Activated CD4-positive, alpha-beta T cell treated with anti-CD3 and anti-CD28 coated beads for 1 hour (primary cell): ENCODE data around the gene HYAL3.
A peak's percentile ranks its signal among the peaks of the same experiment; 100 is the strongest.

ENCODE experiments used
- DNase-seq: peaks from one replicate; pipeline ENCODE4 v3.0.0-alpha.2; 2020

The HYAL3 gene, protein sequence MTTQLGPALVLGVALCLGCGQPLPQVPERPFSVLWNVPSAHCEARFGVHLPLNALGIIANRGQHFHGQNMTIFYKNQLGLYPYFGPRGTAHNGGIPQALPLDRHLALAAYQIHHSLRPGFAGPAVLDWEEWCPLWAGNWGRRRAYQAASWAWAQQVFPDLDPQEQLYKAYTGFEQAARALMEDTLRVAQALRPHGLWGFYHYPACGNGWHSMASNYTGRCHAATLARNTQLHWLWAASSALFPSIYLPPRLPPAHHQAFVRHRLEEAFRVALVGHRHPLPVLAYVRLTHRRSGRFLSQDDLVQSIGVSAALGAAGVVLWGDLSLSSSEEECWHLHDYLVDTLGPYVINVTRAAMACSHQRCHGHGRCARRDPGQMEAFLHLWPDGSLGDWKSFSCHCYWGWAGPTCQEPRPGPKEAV

DNA sequence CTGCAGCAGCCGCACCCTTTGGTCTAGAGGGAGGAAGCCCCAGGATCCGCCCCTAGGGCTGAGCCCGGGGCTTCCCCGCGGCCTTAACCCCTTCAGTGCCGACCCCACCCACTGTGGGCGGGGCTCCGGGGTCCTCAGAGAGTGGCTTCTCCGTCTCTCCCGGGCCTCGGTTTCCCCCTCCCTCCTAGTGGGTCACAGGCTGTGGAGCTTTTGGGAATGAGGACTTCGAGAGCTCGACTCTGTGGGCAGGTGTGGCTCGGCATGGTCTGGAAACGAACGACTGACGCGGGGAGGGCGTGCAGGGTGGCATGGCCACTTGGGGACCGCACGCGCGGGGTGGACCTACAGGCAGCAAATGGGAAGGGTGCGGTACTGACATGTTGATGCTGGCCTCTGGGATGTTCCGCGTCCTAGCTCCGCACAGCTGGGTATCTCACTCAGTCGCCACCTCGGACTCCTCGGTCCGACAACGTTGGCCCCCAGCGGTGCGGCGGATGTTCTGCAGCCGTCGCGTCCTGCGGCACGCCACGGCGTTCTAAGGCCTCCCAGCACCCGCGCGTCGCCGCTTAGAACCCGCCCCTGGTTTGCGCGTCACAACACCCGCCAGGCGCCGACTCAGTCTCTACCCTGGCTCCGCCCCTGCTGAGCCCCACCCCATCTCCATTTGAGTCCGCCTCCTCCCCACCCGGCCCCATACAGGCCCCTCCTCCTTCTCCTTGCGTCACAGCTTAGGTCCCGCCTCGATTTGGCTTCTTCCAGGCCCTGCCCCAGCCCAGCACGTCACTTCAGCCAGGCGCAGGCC is at the start of gene HYAL3, which contains the start of gene NAA80:
Gene HYAL3, minus strand, starts transcription at position 570 of the 802 bp plus-strand sequence. CDS start 3,803 bp downstream, outside the sequence.
Gene NAA80, minus strand, starts transcription at position 570 of the 802 bp plus-strand sequence. CDS start 1,942 bp downstream, outside the sequence.
- DNase-seq: peak; percentile 99

DNA sequence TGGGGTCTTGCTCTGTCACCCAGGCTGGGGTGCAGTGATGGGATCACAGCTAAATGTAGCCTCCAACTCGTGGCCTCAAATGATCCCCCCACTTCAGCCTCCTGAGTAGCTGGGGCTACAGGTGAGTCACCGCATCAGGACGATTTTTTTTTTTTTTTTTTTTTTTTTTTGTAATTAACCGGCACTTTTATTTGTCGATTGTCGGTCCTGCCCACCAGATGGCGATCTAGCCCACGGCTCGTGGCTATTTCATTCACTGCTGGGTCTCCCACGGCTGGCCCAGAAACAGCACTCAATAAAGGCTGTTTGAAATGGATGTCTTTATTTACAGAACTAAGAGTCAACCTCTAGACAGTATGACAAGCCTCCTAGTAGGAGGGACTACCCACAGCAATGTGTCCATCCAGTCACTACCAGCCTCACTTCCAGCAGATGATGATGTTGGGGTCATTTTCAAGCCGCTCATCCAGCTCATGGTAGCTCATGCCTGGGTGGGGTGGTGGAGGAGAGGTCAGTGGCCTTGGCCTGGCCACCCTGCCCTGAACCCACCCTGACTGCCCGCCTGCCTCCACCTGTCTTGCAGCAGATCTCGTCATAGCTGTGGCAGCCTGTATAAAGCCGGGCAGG is 48.1 kb upstream of the HYAL3 start:
- peak; percentile 72 for DNase-seq

DNA sequence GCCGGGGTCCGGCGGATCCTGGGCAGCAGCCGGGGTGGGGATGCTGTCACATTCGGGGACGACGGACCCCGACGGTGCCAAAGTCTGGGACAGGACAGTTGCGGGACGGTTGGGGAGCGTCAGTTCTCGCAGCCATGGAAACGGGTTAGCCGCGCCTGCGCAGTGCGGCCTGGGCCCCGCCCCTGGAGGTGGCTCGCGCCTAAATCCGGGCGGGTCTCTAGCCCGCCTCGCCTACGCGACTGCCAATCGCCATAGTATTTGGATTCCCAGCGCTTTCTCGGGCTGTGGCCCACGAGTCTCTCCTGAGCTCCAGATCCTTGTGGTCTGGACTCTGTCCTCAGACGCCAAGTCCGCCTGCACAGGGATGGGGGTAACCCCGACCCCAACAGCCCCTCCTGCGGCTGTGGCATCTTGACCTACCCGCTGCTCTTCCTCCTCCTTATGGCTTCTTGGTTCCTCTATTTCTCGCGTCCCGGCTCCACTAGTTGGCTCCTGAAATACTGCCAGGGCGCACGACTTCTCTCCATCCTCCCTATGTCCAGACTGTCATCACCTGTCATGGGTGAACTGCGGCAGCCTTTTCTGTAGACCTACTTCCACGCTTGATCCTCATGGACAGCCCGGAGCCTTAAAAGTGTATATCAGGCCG is 46.5 kb upstream of the HYAL3 start, which contains the start of gene ZMYND10:
Gene ZMYND10, minus strand, starts transcription at position 147 of the 649 bp plus-strand sequence. CDS start 153 bp downstream, outside the sequence.
- DNase-seq: peak; percentile 66

DNA sequence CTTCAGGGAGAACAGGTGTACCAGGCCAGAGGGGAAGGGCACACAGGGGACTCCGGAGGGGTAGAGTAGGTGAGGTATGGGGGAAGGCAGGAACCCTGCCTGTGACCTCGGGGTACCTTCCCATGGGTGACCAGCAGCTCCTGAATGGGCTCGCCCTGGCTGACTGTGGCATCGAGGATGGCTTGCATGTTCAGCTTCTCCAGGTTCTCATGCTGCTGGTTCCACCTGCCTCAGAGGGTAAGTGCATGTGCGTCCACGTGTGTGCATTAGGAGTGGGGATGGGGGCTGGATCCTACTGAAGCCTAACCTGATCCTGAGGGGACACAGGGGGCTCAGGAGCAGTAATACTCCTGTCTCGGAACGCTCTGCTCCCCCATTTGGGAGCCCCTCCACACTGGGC is 45.8 kb upstream of the HYAL3 start:
- no peak for DNase-seq

DNA sequence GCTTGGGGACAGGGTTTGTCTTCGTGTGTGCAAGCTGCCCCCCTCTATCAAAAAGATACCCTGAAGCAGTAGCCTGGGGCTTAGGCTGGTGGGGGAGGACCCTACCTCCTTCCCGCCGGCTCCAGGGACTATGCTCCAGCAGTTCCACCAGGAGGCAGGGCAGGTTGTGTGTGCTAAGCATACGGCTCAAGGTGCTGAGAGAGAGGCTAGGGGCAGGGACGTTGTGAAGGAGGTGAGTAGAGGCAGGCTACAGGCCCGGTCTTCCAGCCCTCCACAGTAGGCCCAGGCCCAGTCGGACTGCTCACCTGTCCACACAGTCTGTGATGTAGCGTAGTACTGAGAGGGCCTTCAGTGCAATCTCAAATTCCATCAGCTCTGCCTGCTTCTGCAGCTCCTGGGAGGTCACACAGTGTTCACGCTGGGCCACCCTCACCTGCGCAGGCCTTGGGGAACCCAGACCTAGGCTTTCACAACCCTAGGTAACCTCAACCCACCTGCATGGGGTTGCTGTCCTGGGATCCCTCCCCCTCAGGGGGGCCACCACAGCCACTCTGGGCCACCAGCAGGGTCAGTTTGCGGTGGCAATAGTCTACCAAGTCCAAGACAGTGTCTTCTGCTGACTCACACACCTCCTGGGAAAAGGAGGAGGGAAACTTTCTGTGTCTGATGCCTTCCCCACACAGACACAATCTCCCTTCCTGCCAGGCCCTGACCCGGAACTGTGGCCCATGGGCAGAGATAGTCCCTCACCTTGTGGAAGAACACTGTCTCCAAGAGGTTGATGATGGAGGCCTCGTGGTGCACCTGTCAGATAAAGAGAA is 43.8 kb upstream of the HYAL3 start:
- no peak for DNase-seq

DNA sequence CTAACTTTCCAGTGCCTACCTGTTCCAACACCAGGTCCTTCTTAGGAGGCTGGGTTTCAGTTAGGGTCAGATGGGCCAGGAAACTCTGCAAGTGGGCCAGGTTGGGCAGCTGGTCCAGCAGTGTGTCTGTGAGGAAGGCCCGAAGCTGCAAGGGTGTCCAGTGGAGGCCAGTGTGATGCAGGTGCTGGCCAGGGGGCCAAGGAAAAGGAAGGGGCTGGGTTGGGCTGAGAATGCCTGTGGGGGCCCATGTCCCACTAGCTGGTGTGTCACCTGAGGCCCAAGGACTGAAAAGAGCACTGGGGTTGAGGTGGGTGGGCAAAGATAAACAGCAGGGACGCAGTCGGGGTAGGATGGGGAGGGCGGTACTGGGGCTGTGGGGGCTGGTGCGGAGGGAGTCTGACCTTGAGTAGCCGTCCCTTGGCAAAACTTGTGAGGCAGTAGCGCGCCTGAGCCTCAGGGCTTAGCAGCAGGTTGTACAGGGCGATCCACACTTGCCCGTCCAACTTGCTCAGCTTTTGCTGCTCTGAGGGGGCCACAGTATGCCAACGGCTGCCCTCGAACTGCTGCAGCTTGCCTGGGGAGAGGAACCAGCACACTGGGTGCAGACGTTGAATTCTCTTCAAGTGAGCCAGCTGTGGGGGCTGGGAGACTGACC is 42.9 kb upstream of the HYAL3 start:
- no peak for DNase-seq

DNA sequence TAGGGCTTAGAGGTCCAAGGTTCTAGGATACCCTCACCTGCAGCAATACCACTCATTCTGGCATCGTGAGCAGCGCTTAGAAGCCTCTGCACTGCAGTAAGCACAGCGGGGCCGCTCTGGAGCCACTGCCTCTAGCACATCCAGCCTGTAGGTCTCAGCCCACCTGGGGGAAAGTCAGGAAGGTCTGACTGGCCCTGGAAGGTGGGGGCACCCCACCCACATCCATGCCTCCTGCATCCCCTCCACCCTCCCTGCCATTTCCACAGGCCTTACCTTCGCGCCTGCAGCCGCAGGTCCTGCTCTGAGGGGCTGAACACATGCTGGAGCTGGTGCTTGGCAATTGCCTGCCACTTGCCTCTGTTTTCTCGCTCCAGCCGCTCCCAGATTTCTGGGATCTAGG is 42.3 kb upstream of the HYAL3 start:
- no peak for DNase-seq

DNA sequence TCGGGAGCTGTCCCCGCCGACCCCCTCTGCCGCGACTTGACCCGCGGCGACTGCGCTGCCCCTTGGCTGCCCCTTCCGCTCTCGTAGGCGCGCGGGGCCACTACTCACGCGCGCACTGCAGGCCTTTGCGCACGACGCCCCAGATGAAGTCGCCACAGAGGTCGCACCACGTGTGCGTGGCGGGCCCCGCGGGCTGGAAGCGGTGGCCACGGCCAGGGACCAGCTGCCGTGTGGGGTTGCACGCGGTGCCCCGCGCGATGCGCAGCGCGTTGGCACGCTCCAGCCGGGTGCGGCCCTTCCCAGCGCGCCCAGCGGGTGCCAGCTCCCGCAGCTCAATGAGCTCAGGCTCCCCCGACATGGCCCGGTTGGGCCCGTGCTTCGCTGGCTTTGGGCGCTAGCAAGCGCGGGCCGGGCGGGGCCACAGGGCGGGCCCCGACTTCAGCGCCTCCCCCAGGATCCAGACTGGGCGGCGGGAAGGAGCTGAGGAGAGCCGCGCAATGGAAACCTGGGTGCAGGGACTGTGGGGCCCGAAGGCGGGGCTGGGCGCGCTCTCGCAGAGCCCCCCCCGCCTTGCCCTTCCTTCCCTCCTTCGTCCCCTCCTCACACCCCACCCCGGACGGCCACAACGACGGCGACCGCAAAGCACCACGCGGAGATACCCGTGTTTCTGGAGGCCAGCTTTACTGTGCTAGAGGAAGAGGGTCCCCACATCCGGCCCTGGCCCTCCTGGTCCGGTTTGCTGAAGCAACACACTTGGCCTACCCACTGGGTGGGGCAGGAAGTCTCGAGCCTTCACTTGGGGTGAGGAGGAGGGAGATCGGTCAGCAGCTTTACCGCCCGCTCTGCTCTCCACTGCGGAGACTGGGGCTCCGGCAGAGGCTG is 41.5 kb upstream of the HYAL3 start, which contains the start of gene RASSF1:
Gene RASSF1, minus strand, starts transcription at position 389 of the 882 bp plus-strand sequence. Its CDS starts 31 bp downstream, at position 358.
- DNase-seq: no peak

DNA sequence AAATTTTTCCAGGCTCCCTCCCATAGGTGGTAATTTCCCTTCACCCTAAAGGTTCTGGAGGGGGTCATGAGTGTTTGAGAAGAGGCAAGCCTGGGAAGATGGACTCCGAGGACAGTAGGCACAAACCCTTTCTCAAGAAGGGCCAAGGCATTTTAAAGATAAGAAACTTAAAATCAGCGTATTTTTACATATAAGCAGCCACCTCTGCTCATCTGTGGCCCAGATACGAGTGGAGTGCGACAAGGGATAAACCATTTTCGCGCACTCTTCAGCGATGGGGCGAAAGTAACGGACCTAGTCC is 40.9 kb upstream of the HYAL3 start:
- no peak for DNase-seq

DNA sequence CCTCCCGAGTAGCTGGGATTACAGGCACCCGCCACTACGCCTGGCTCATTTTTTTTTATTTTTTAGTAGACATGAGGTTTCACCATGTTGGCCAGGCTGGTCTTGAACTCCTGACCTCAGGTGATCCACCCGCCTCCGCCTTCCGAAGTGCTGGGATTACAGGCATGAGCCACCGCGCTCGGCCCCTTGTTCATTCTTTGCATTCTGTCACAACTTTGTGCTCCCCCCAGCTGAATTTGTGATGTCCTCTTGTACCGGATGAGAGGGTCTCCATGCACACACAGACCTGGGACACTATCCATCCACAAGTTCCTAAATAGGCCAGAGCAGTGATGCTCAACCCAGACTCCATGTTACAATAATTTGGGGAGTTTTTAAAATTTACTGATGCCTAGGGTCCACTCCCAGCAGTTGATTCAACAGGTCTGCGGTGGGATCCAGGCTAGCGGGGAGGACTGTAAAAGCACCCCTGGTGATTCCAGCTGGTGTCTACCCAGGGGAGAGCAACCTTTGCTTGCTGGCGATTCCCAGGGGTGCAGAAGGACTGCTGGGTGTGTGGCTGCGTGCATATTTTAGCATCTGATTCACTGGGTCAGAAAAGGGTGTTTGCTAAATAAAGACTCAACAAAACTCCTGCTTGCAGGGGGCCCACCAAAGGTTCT is 40.4 kb upstream of the HYAL3 start:
- no peak for DNase-seq

DNA sequence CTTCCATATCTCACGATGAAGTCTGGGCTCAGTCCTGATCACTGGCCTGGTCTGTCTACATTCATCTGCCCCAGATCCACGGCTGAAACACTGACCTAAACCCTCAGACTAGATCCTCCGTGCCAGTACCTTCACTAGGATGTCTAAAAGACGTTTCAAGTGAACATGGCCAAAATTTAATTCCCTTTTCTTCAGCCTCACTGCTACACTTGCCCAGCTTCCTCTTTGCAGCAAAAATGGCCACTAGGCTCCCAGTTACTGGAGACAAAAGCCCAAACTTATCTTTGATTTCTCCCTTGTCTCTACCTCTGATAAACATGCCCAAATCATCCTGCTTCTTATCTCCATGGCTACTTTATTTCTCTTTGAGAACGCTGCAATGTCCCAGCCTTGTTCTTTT is 39.8 kb upstream of the HYAL3 start:
- DNase-seq: no peak

DNA sequence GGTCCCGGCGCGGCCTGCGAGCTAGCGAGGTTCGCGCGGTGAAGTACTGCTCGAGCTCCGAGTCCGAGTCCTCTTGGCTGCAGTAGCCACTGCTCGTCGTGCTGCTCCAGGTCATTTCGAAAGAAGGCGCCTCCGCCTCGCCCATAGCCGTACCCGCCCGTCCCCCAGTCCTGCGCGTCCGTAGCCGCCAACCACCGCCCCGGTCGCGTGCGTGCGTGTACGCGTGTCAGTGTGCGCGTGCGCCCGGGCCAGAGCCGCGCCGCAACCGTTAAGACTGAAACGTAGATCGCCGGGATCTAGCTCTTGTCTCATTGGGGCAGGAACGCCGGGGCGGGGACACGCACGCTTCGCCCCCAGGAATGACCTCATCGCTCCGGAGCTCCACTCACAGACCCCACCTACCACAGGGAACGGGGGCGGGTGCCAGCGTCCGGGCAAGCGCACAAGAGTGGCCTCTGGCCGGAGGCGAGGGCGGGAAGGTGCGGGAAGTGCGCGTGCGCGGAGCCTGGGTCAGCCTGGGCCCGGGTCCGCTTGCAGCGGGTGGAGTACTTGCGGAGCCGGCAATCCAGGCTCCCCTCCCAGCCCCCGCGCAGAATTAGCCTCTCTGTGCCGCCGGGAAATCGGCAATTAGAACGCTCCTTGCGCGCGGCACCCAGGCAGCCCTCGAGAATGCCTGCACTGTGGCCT is 38.1 kb upstream of the HYAL3 start:
- DNase-seq: peak; percentile 87

DNA sequence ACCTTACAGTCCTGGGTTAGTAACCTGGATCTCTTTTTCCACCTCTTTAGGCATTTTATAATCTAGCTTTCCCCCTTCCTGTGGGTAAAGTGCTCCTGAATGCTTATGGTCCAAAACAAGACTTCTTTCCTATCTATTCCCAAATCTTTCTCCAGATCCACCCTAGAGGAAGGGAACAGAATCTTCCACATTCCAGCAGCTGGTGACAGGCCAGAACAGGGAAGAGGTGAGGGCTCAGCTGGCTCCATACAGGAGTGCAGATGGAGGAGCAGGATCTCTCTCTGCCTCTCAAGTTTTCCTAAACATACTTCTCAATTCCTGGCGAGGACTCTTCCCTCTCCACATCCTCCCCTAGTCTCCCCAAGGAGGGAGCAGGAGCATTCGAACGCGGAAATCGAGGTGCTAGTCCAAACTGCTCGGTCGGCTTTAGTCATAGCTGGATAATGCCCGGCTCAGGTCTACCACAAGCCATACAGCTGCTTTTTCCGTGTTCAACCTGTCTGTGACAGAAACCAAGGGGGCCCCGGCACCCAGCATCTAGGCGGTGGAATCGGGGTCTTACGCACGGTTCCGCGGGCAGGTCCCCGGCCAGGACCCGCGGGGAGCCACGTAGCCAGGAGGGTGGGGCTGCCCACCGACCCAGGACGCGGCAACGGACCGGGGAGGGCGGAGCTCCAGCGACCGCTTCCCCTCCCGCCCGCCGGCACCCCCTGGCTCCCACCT is 37.4 kb upstream of the HYAL3 start:
- no peak for DNase-seq

DNA sequence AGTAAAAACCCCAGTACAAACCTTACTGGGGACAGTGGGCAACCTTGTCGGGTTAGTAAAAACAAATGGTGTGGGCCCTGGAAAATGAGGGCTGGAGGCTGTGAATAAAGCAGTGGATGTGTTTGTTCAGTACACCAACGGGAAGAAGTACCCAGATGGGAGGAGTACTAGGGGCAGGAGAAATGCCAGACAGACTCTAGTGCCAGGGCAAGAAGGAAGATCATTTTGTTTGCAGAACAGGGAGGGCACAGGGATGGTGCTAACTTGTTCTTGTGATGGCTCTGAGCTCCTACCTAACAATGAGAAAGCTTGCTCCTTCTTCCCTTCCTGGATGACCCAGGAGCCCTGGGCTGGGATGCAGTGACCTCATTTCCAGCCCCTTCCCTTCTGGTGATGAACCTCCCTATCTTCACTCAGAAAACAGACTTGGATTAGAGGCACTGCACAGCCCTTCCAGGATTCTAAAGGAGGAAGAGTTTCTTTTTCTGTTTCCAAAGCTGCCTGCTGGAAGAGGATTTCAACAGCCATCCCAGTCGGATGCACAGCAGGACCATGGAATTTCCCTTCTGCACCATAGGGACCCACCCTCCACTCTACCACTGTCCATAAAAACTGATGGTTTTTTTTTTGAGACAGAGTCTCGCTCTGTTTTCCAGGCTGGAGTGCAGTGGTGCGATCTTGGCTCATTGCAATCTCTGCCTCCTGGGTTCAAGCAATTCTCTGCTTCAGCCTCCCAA is 35.3 kb upstream of the HYAL3 start:
- DNase-seq: no peak

DNA sequence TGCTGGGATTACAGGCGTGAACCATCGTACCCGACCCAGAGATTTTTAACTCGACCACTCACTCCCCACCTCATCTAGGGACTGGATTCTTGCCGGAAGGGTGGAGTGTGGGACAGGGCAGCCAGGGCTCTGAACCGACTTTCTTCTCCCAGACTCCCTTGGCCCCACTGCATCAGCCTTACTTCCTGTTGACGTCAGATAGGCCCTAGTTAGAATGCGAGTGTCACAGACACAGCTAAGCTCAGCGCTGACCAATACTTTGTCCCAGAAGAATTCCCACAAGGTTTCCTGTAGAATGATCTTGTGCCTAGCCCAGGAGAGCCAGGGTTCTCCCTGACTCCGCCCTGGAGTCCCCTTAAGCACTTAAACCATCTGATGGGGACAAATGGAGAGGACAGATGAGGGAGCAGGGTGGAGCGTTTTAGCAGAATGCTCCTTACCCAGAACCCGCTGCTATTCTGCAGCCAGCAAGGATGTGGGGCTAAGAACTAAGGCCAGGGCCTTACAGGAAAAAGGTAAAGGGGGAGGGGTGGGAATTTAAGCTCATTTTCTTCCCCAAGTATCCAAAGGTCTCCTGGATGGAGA is 34.6 kb upstream of the HYAL3 start:
- no peak for DNase-seq

DNA sequence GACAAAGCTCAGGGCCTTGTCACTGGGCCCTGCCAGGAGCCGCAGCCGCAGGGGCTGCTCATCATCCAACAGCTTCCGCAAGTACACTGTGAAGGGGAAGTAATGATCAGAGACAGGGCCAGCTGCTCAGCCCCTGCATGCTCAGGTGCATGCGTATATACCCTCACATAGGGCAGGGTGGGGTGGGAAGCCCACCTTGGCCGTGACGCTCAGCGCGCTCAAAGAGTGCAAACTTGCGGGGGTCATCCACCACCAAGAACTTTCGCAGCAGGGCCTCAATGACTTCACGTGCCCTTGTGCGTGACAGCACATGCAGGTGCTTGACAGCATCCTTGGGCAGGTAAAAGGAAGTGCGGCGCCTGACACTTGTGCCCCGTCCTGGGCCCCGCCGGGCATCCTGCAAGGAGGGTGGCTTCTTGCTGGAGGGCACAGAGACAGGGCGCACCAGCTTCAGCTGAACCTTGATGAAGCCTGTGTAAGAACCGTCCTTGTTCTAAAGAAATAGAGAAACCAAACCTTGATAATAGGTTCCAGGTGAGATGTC is 32.2 kb upstream of the HYAL3 start:
- no peak for DNase-seq

DNA sequence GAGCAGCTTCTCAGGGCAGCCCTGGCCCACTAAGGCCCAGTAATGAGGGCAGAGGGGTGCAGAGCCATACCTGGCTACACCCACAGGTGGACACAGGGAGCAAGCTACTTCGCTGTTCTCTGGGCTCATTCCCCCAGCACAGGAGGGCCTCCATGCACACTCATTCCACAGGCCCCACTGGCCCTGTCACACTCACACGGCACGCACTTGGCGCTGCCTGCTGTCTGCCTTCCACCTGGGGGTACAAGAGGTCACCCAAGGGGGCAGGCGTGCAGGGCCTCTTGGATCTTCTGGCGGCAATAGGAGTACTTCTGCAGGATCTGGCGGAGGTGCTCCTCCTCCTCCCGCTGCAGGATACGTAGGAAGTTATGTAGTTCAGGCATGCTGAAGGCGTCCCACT is 31.1 kb upstream of the HYAL3 start:
- DNase-seq: no peak
